Bronchial epithelial cell (primary cell): Measurements from ENCODE around the gene STX2. TPM values are rescaled to one million over a fixed set of nuclear protein-coding genes. Genes with fewer than 3 reads are reported as not detected.

Experiments used
- DNase-seq: peaks from one replicate; pipeline ENCODE4 v3.0.0-alpha.2; 2010; ENCODE audit warnings: low read depth
- FAIRE-seq: peaks from 2 replicates; lab custom pipeline; 2011; peaks lifted over from hg19 to GRCh38; lab: Jason Lieb, UNC
- H3K27me3 ChIP-seq: 2 replicates; pipeline ENCODE4 v1.5.1; 2011; ENCODE audit warnings: low read length; ENCODE audit not compliant: control insufficient read depth, insufficient read depth
- H3K36me3 ChIP-seq: 2 replicates; pipeline ENCODE4 v1.5.1; 2011; ENCODE audit warnings: low read length; ENCODE audit not compliant: control insufficient read depth, insufficient read depth
- H3K4me3 ChIP-seq: 2 replicates; pipeline ENCODE4 v1.5.1; 2011; ENCODE audit warnings: mild to moderate bottlenecking, low read depth, low read length, control low read depth
- CTCF ChIP-seq: IDR thresholded peaks from 2 replicates; pipeline ENCODE4 v1.5.1; 2011; ENCODE audit warnings: mild to moderate bottlenecking, moderate library complexity, low read length, control low read depth, inconsistent platforms; ENCODE audit not compliant: insufficient read depth, severe bottlenecking
- total RNA-seq: library from RNA; depleted of rRNA; stranded (reverse); fragments of >200 nt; gene quantifications from 2 replicates; pipeline ENCODE4 v1.2.1, GENCODE V29; 2014

STX2 gene
- total RNA-seq, 1 donor from 2014 or later, result 8.4 TPM

GRCh38 chr12:130875193-130875592 lies 36.1 kb upstream of the STX2 start:
- Histone ChIP-seq H3K4me3 (no peak overlapping the region), H3K36me3 (peaks cover 10% of the 10 kb centered on the region), H3K27me3 (no peaks in the 10 kb centered on the region)
- FAIRE-seq (no peak), DNase-seq (no peak)
- TF ChIP-seq CTCF, result no peak

GRCh38 chr12:130874696-130875095 lies 35.6 kb upstream of the STX2 start:
- H3K36me3 ChIP-seq, result peaks cover 10% of the 10 kb centered on the region
- DNase-seq (no peak), FAIRE-seq (no peak)
- no peak for TF ChIP-seq CTCF
- no peak overlapping the region for H3K4me3 ChIP-seq
- H3K27me3 ChIP-seq, result no peaks in the 10 kb centered on the region

GRCh38 chr12:130873825-130874224 lies 34.8 kb upstream of the STX2 start:
- Histone ChIP-seq H3K27me3 (no peaks in the 10 kb centered on the region), H3K4me3 (no peak overlapping the region), H3K36me3 (peaks cover 10% of the 10 kb centered on the region)
- no peak for DNase-seq
- no peak for FAIRE-seq
- TF ChIP-seq CTCF, result no peak

- FAIRE-seq (no peak), DNase-seq (peak; percentile 50)
- peaks cover 10% of the 10 kb centered on the region for H3K36me3 ChIP-seq
- no peaks in the 10 kb centered on the region for H3K27me3 ChIP-seq
- no peak for TF ChIP-seq CTCF
- peak overlapping the region; percentile 62 for H3K4me3 ChIP-seq
These were observed 34.2 kb upstream of the STX2 start for GRCh38 chr12:130873106-130873795.

GRCh38 chr12:130872179-130873096 lies 33.4 kb upstream of the STX2 start:
- H3K36me3 ChIP-seq, result peaks cover 10% of the 10 kb centered on the region
- no peak for FAIRE-seq
- no peaks in the 10 kb centered on the region for H3K27me3 ChIP-seq
- H3K4me3 ChIP-seq, result peak overlapping the region; percentile 62
- TF ChIP-seq CTCF, result no peak
- no peak for DNase-seq
